Subcutaneous adipose tissue (tissue), 4 donors: ENCODE data around the gene LRP6. TPM values are rescaled to one million over a fixed set of nuclear protein-coding genes. Genes with fewer than 3 reads are reported as not detected.

Source experiments
- CTCF ChIP-seq: fragments of 450-650 bp; IDR thresholded peaks from one replicate; pipeline ENCODE4 v1.5.1; 2016; ENCODE audit warnings: low read depth, mild to moderate bottlenecking, control low read depth, antibody characterized with exemption, moderate library complexity
- total RNA-seq, 4 donors: library from RNA; depleted of rRNA; stranded (reverse); fragments of >200 nt; gene quantifications; one replicate each; pipeline ENCODE4 v1.1.0, GENCODE V29; 2016

Gene LRP6
- total RNA-seq, 4 donors from 2014 or later, result 21.5 to 29.7 (median 23.5) TPM

DNA sequence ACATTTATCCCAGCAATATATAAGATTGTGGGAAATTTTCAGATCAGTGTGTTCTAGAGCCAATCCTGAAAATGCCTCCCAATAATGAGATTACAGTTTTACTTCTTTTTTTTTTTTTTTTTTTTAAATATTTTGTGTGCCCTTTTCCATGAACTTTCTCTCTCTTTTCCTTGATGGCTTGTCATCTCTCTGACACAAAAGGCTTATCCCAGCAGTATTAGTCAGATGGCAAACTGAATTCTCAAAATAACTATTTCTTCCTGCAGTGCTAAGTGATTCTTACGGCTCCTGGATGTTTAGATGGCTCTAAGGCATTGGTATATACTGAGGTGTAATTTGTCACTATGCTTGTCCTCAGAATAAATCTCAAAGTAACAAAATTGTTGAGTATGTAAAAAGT is 86.7 kb downstream of the LRP6 start:
- no peak for TF ChIP-seq CTCF

GRCh38 chr12:12178559-12178958 is 88.3 kb downstream of the LRP6 start:
- no peak for TF ChIP-seq CTCF

DNA sequence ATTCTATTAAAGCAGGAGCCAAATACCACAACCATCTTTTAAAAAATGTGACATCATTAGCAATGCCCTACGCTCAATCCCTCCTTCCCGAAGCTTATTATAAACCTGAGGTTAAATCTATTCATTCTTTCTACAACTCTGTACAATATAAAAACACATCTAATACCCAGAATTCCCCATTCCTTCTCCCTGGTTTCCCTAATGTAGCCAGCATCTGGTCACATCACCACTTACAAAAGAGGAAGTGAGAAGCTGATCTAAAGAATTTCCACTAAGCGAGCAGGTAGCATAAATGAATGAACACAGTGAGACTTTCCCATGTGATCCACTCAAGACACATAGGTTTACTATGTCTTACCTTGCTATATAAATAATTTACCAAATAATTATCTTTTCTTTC is 90.4 kb downstream of the LRP6 start:
- no peak for TF ChIP-seq CTCF

DNA sequence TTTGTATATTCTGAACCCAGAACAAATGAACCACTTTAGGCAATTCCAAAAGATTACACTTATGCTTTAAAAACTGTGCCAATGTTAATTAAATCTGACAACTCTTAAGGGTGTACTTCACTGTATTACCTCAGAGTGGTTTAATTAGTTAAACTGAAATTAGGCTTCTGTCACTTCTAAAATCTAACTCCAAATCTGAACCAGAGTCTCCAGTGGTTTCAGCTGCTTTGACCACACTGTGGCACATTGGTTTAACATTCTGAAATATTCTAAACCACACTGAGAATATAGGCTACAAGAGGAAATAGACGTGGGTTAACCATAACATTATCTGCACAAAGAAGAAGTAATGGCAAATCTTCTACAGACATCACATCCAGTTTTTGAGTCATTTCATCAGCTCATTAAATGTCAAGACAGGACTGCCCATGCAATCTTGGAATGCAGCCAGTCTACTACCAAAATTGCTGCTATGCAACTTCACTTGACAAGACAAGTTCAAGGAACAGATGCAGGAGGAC is 94.8 kb downstream of the LRP6 start:
- no peak for TF ChIP-seq CTCF

DNA sequence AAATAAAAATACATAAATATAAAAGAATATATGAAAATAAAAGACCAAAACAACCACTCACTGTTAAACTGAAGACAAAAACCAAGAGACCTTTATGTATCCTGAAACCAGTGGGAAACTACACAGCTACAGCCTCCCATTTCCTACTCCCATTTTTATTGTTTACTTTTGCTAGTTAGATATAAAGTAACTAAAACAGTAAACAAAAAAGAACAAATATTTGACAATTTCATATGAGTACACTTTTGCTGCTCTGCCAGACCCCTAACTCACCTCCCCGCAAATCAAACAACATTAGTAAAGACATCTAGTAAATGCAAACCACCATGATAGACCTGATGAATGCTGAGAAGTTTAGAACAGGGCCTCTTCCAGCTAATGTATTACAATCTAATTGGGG is 99.0 kb downstream of the LRP6 start:
- TF ChIP-seq CTCF, result no peak

- TF ChIP-seq CTCF, result no peak
Measured at GRCh38 chr12:12166751-12167150, 100.1 kb downstream of the LRP6 start.

DNA sequence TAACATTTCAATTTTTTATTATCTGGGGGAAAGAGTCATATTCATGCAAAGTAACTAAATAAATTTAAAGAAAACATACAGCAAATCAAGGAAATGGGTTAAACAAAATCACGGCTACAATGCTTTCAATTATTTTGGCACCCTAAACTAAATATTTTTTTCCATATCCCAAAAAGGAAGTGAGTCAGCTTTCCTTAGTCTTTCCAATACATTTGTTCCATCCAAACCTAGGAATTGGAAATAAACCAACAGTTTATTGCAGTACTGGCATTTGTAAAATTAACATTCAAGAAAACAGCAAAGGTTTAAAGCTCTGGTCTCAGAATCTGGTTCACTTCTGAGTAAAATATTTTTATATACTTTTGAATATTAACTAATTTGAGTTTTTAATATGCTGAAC is 106.9 kb downstream of the LRP6 start:
- TF ChIP-seq CTCF, result no peak

DNA sequence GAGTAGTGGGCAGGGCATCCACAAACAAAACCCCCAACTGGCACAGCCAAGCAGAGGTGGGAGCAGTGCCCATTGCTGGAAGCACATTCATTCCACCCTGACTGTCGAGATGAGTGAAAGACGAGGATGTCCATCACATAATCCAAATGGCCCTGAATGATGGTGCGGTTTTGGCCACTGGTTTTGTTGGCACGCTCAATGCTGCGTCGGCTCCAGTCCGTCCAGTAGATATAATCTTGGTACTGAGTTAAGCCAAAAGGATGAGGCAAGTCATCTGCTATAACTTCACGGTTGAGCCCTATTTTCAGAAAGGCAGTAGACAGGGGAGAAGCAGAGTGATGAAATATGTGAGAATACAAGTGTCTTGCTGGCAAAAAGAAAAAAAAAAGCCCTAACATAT is 108.0 kb downstream of the LRP6 start:
- no peak for TF ChIP-seq CTCF
